HG03196 (cell line): ENCODE measurements around the gene RETREG1.
"Not testable (repeated sequence)": the region's sequence is repeated elsewhere in the genome, so short reads cannot be mapped to it uniquely, and the experiment has no call there.

Experiments
- ATAC-seq: cut with Tn5 transposase; IDR thresholded peaks from one replicate; pipeline ENCODE4 v1.9.1; 2021; ENCODE audit not compliant: unreplicated experiment

RETREG1 gene

GRCh38 chr5:16492398-16493140 lies 124.2 kb downstream of the RETREG1 start:
- no peak for ATAC-seq

- ATAC-seq, result no peak
These were observed 125.9 kb downstream of the RETREG1 start for GRCh38 chr5:16490911-16491310.

- no peak for ATAC-seq
These were observed 127.4 kb downstream of the RETREG1 start for GRCh38 chr5:16489322-16489791.

GRCh38 chr5:16487456-16487855 lies 129.3 kb downstream of the RETREG1 start:
- no peak for ATAC-seq

- ATAC-seq, result no peak
These were observed 130.1 kb downstream of the RETREG1 start for GRCh38 chr5:16486711-16487111.

GRCh38 chr5:16485656-16486055 lies 131.1 kb downstream of the RETREG1 start:
- no peak for ATAC-seq

GRCh38 chr5:16484081-16484480 lies 132.7 kb downstream of the RETREG1 start:
- no peak for ATAC-seq

GRCh38 chr5:16483361-16483760 lies 133.4 kb downstream of the RETREG1 start:
- ATAC-seq, result no peak

GRCh38 chr5:16482891-16483290 lies 133.9 kb downstream of the RETREG1 start:
- no peak for ATAC-seq

- ATAC-seq, result no peak
These were observed 135.8 kb downstream of the RETREG1 start for GRCh38 chr5:16480821-16481538.

GRCh38 chr5:16480144-16480543 lies 136.7 kb downstream of the RETREG1 start:
- no peak for ATAC-seq

GRCh38 chr5:16477541-16477940 lies 139.3 kb downstream of the RETREG1 start:
- no peak for ATAC-seq

GRCh38 chr5:16476417-16476816 lies 140.4 kb downstream of the RETREG1 start:
- not testable (repeated sequence) for ATAC-seq

GRCh38 chr5:16471387-16471786 lies 145.4 kb downstream of the RETREG1 start:
- ATAC-seq, result no peak

GRCh38 chr5:16467363-16468219 lies 149.2 kb downstream of the RETREG1 start:
- peak; percentile 73 for ATAC-seq

- ATAC-seq, result peak; percentile 86
These were observed 151.0 kb downstream of the RETREG1 start, which contains the start of gene ZNF622 for GRCh38 chr5:16465544-16466432. Gene ZNF622 (minus strand): TSS chr5:16465800. CDS start chr5:16465665, 135 bp downstream.

GRCh38 chr5:16464664-16465543 lies 151.9 kb downstream of the RETREG1 start:
- no peak for ATAC-seq

- no peak for ATAC-seq
These were observed 152.6 kb downstream of the RETREG1 start for GRCh38 chr5:16464231-16464630.

- no peak for ATAC-seq
These were observed 155.0 kb downstream of the RETREG1 start for GRCh38 chr5:16461782-16462181.
